HG02642 (cell line): ENCODE results near the gene LIG3.
"Not testable (repeated sequence)": the region's sequence is repeated elsewhere in the genome, so short reads cannot be mapped to it uniquely, and the experiment has no call there.

Source experiments
- ATAC-seq: cut with Tn5 transposase; IDR thresholded peaks from one replicate; pipeline ENCODE4 v1.9.1; 2021; ENCODE audit warnings: mild to moderate bottlenecking; ENCODE audit not compliant: unreplicated experiment, poor library complexity

LIG3 gene

GRCh38 chr17:35030780-35031179, 50.5 kb downstream of the LIG3 start:
- no peak for ATAC-seq

- no peak for ATAC-seq
These were observed 58.1 kb downstream of the LIG3 start for GRCh38 chr17:35038453-35038852.

- ATAC-seq: no peak
These were observed 61.1 kb downstream of the LIG3 start for GRCh38 chr17:35041390-35041789.

- ATAC-seq: no peak
These were observed 63.9 kb downstream of the LIG3 start for GRCh38 chr17:35044181-35044580.

- ATAC-seq: not testable (repeated sequence)
These were observed 65.2 kb downstream of the LIG3 start for GRCh38 chr17:35045458-35045979.

- ATAC-seq: no peak
These were observed 65.9 kb downstream of the LIG3 start for GRCh38 chr17:35046245-35046644.

GRCh38 chr17:35046740-35047283, 66.5 kb downstream of the LIG3 start:
- ATAC-seq: no peak

GRCh38 chr17:35048685-35049379, 68.5 kb downstream of the LIG3 start:
- no peak for ATAC-seq

GRCh38 chr17:35050170-35050569, 69.9 kb downstream of the LIG3 start:
- ATAC-seq: no peak

GRCh38 chr17:35051183-35051578, 70.9 kb downstream of the LIG3 start:
- ATAC-seq: peak; percentile 63

GRCh38 chr17:35051579-35052240, 71.4 kb downstream of the LIG3 start:
- ATAC-seq: peak; percentile 33

- ATAC-seq: peak; percentile 14
These were observed 71.9 kb downstream of the LIG3 start for GRCh38 chr17:35052241-35052610.

GRCh38 chr17:35052780-35053179, 72.5 kb downstream of the LIG3 start:
- ATAC-seq: no peak

GRCh38 chr17:35053204-35053603, 72.9 kb downstream of the LIG3 start:
- no peak for ATAC-seq

GRCh38 chr17:35056013-35056412, 75.7 kb downstream of the LIG3 start:
- no peak for ATAC-seq

- ATAC-seq: no peak
These were observed 77.1 kb downstream of the LIG3 start for GRCh38 chr17:35057332-35057915.
